Measurements from ENCODE around the gene SNRNP48.

SNRNP48 gene

DNA sequence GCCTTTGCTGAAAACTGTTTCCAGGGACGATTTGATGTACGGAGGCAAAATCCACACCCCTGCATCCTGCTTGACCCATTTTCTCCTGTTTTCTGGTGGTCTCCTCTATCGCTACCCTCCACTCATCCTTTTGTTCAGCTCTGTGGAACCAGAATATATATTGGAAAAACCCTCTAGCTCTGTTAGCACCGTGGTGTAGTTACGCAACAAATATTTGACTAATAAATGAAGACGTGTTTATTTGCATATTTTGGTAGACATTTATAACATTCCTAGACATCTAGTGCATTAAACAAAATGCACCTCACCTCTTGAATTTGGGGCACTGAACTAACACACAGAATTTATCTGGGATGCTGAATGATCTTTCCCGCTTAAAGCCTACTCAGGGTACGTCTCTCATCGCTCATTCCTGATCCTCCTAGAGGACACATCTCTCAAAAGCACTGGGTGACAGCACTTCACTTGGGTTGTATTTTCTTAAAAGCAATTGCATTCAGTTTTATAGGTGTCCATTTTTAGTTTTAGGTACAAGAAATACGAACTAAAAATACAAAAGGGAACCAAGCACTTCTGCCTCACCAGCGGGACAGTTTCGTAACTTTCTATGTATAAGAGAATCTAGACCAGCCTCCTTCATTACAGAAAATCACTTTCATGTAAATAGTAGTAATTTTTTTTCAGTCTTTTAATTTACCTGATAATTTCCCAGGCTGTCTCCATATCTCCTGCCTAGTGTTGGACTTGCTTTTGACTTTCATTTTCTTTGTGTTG, 59.2 kb downstream of the SNRNP48 start:
- no peak for DNase-seq (ENCODE audit: low read depth)
- no peak for TF ChIP-seq CTCF (IDR thresholded peaks at IDR 0.05; ENCODE audit: low read length, missing control alignments)
- H3K4me3 ChIP-seq (replicated peaks; ENCODE audit: low read depth, low read length), result no peak overlapping the region

- no peak for DNase-seq (ENCODE audit: low read depth)
- no peak overlapping the region for H3K4me3 ChIP-seq (replicated peaks; ENCODE audit: low read depth, low read length)
- TF ChIP-seq CTCF (IDR thresholded peaks at IDR 0.05; ENCODE audit: low read length, missing control alignments), result no peak
Measured at GRCh38 chr6:7650878-7651277, 60.9 kb downstream of the SNRNP48 start.

GRCh38 chr6:7652957-7653356, 63.0 kb downstream of the SNRNP48 start:
- DNase-seq (ENCODE audit: low read depth), result no peak
- H3K4me3 ChIP-seq (replicated peaks; ENCODE audit: low read depth, low read length), result no peak overlapping the region
- no peak for TF ChIP-seq CTCF (IDR thresholded peaks at IDR 0.05; ENCODE audit: low read length, missing control alignments)

GRCh38 chr6:7656355-7656754, 66.4 kb downstream of the SNRNP48 start:
- TF ChIP-seq CTCF (IDR thresholded peaks at IDR 0.05; ENCODE audit: low read length, missing control alignments), result no peak
- DNase-seq (ENCODE audit: low read depth), result no peak
- H3K4me3 ChIP-seq (replicated peaks; ENCODE audit: low read depth, low read length), result no peak overlapping the region

DNA sequence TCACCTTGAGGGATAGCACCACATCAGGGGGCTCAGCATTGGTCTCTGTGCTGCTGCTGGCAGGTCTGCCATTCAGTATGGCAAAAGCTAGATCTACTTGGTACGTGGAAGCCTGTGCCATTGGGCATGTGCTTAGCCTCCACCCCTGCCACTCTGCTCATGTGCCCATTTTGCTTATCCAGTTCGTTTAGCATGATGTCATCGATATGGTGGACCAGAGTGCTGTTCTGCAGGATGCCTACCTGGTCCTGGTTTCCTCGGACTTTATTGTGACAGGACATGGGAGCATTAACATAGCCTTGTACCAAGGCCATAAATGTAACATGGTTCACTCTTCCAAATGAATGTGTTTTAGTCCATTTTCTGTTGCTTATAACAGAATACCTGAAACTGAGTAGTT, 68.5 kb downstream of the SNRNP48 start:
- H3K4me3 ChIP-seq (replicated peaks; ENCODE audit: low read depth, low read length), result no peak overlapping the region
- DNase-seq (ENCODE audit: low read depth), result no peak
- TF ChIP-seq CTCF (IDR thresholded peaks at IDR 0.05; ENCODE audit: low read length, missing control alignments), result no peak

DNA sequence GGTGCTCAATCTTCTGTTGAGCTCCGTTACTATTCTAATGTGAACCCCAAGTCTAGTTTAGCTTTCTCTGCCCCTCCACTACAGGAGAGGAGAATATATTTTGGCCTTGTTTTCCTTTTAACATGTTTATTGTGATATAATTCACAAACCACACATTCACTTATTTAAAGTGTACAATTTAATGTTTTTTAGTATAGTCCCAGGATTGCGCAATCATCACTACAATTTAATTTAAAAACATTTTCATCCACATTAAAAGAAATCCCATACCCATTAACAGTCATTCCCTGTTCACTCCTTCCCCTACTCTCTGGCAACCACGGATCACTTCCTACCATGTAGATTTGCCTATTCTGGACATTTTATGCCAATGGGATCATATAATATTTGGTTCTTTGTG, 71.4 kb downstream of the SNRNP48 start:
- no peak overlapping the region for H3K4me3 ChIP-seq (replicated peaks; ENCODE audit: low read depth, low read length)
- no peak for TF ChIP-seq CTCF (IDR thresholded peaks at IDR 0.05; ENCODE audit: low read length, missing control alignments)
- DNase-seq (ENCODE audit: low read depth), result no peak
